KOPT-K1 (cell line): Measurements from ENCODE around the gene HIP1.
"Not testable (repeated sequence)": the region's sequence is repeated elsewhere in the genome, so short reads cannot be mapped to it uniquely, and the experiment has no call there.

Experiments used
- H3K27ac ChIP-seq: fragments of 200-600 bp; sonication (generic); 2 replicates; pipeline ENCODE4 v1.5.1; 2016; ENCODE audit warnings: antibody characterized with exemption, mild to moderate bottlenecking, low read depth, low read length; ENCODE audit not compliant: poor library complexity, severe bottlenecking
- H3K36me3 ChIP-seq: fragments of 200-600 bp; sonication (generic); 2 replicates; pipeline ENCODE4 v1.5.1; 2017; ENCODE audit warnings: antibody characterized with exemption, mild to moderate bottlenecking, low read length, moderate library complexity; ENCODE audit not compliant: insufficient read depth
- H3K9me3 ChIP-seq: fragments of 200-600 bp; sonication (generic); 2 replicates; pipeline ENCODE4 v1.5.1; 2017; ENCODE audit warnings: antibody characterized with exemption, low read length, mild to moderate bottlenecking; ENCODE audit not compliant: insufficient read depth, poor library complexity, severe bottlenecking

The HIP1 gene

DNA sequence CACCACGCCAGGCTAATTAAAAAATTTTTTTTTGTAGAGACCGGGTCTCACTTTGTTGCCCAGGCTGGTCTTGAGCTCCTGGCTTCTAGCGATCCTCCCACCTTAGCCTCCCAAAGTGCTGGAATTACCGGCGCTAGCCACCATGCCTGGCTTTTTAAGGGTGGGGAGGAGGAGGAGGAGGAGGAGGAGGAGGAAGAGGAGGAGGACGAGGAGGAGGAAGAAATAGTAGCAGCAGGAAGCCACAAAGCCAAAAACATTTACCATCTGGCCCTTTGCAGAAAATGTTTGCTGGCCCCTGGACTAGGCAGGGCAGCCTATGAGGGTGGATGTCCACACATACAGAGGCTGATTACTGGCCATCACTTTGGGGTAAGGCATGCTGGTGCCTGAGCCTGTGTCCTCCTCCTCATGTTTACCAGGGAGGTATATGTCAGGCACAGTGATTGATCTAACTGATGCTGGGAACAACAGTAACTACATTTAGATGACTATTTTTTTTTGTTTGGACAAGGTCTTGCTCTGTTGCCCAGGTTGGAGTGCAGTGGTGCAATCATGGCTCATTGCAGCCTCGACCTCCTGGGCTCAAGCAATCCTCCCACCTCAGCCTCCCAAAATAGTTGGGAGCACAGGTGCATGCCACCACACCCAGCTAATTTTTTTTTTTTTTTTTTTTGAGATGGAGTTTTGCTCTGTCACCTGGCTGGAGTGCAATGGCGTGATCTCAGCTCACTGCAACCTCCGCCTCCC lies 122.1 kb downstream of the HIP1 start:
- H3K36me3 ChIP-seq, result no peaks in the 10 kb centered on the region
- no peaks in the 10 kb centered on the region for H3K9me3 ChIP-seq
- no peak overlapping the region for H3K27ac ChIP-seq

DNA sequence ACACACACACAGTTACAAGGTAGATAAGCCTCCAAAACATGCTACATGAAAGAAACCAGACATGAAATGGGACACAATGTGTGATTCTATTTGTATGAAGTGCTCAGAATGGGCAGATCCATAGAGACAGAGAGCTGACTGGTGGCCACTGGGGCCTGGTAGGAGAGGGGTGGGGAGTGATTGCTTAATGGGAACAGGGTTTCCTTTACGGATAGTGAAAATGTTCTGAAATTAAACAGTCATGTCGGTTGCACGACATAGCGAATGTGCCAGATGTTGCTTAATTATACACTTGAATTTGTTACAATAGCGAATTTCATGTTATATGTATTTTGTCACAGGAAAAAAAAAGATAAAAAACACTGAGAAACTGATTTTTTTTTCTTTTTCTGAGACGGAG lies 124.3 kb downstream of the HIP1 start:
- H3K9me3 ChIP-seq, result no peaks in the 10 kb centered on the region
- no peak overlapping the region for H3K27ac ChIP-seq
- no peaks in the 10 kb centered on the region for H3K36me3 ChIP-seq

DNA sequence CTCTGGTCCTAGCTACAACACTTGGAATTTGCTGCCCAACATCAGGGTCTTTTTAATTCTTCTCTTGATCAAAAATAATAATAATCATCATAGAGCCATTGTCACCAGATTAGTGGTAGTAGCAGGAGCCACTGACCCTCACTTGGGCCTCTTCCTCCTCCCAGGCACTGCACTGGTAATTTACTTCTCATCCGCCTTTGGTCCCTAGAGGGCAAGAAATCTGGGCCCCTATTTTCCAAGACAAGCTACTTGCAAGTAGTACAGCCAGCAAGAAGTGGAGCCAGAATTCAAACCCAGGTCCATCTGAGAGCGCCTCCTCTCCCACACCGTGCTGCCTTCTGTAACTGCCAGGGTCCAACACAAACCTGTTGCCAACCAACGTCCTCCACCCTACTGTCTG lies 125.4 kb downstream of the HIP1 start:
- Histone ChIP-seq H3K27ac (no peak overlapping the region), H3K36me3 (no peaks in the 10 kb centered on the region), H3K9me3 (no peaks in the 10 kb centered on the region)

DNA sequence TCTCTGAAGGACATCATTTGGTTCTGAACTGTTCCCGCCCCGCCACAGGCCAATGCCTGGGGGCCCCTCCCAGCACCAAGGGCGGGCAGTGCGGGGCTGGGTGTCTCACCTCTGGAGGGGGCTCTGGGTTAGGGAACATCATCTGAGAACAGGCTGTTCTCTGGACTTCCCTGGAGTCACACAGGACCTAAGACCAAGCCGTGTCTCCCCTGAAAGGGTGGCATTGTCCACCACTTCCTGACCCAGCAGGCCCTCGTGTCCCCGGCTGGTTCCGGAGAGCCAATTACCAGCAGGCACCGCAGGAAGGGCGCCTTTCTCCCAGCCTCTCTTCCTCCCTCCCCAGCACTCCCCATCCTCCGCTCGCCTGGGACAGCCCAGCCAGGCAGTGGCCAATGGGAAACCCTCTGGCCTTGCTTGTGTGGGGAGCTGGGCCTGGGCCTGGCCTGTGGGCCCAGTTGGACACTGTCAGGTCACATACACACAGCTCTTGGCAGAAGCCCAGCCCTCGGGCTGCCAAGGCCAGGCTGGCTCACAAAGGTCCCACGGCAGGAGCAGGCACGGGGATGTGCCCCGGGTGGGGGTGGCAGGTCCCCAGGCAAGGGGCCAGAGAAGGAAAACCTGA lies 127.1 kb downstream of the HIP1 start:
- H3K9me3 ChIP-seq, result no peaks in the 10 kb centered on the region
- no peak overlapping the region for H3K27ac ChIP-seq
- H3K36me3 ChIP-seq, result no peaks in the 10 kb centered on the region

DNA sequence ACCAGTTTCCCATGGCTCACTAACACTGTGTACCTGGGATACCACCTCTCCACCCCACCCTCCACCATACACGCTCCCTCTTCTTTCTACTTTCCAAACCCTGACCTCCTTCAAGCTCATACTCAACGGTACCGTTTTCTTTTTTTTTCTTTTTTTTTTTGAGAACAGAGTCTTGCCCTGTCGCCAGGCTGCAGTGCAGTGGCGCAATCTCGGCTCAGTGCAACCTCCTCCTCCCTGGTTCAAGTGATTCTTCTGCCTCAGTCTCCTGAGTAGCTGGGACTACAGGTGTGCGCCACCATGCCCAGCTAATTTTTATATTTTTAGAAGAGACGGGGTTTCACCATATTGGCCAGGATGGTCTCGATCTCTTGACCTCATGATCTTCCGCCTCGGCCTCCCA lies 129.3 kb downstream of the HIP1 start:
- H3K27ac ChIP-seq, H3K9me3 ChIP-seq, H3K36me3 ChIP-seq: not testable (repeated sequence)

DNA sequence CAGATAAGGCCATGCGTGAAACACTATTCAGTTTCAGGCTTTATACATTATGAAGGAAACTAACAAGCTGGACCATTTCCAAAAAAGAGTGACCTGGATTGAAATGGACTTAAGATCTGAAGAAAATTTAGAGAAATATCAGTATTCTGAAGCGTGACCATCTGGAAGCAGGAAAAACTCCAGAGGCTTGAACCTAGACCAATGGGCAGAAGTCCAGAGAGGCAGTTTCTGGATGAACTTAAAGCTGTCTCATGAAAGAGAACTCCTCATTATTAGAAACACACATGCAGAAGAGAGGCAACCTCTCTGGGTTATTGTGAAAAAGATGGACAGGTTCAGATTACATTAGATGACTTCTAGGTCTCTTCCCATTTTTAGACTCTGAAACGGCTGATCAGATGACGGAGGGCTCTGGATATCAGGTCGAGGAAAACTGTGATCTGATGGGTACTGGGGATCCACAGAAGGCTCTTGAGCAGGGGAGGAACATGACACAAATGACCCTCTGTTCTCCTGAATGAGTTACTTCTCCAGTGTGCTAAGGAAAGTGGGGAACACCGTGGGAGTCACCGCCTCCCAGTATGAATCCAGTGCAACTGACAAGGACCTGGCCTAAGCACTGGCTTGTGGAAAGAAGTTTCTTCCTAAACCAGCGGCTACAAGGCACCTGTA lies 130.2 kb downstream of the HIP1 start:
- Histone ChIP-seq H3K36me3 (no peaks in the 10 kb centered on the region), H3K9me3 (no peaks in the 10 kb centered on the region), H3K27ac (no peak overlapping the region)

DNA sequence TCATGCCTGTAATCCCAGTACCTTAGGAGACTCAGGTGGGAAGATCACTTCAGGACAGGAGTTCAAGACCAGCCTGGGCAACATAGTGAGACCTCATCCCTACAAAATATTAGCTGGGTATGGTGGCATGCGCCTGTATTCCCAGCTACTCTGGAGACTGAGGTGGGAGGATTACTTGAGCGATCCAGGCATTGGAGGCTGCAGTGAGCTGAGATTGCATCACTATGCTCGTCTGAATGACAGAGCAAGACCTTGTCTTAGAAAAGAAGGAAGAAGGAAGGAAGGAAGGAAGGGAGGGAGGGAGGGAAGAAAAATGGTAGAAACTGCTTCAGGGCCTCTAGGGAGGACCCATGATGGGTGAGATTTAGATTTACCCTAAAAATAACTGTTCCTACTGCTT lies 134.3 kb downstream of the HIP1 start:
- no peak overlapping the region for H3K27ac ChIP-seq
- no peaks in the 10 kb centered on the region for H3K9me3 ChIP-seq
- no peaks in the 10 kb centered on the region for H3K36me3 ChIP-seq

DNA sequence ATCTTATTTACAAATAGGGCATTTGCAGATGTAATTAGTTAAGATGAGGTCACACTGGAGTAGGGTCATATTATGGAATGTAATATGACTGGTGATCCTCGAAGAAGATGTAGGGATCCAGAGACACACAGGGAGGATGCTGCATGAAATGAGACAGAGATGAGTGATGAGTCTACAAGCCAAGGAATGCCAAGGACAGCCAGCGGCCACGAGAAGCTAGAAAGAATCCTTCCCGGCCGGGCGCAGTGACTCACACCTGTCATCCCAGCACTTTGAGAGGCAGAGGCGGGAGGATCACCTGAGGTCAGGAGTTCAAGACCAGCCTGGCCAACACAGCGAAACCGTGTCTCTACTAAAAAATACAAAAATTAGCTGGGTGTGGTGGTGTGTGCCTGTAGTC lies 135.9 kb downstream of the HIP1 start:
- H3K27ac ChIP-seq, H3K9me3 ChIP-seq, H3K36me3 ChIP-seq: not testable (repeated sequence)

DNA sequence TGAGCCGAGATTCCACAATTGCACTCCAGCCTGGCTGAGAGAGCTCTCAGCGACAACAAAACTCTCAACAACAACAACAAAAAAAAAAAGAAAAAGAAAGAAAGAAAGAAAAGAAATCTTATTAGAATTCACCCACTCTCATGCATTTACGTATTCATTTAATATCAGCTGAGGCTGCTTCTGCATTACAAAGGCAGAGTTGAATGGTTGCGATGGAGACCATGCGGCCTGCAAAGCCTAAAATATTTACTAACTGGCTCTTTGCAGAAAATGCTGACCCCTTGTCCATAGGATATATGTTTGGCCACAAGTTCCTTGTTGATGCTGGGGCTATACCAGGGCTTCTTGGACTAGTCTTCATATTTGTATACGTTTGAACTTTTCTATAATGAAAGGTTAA lies 137.2 kb downstream of the HIP1 start:
- no peak overlapping the region for H3K27ac ChIP-seq
- H3K36me3 ChIP-seq, result no peaks in the 10 kb centered on the region
- no peaks in the 10 kb centered on the region for H3K9me3 ChIP-seq

DNA sequence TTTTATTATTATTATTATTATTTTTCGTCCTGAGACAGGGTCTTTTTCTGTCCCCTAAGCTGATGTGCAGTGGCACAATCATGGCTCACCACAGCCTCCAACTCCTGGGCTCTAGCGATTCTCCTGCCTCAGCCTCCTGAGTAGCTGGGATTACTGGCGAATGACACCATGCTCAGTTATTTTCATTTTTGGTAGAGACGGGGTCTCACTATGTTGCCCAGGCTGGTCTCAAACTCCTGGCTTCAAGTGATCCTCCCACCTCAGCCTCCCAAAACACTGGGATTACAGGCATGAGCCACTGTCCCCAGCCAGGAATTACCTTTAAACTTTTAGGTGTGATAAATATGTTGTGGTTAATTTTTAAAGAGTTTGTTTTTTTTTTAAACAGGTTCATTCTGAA lies 138.0 kb downstream of the HIP1 start:
- not testable (repeated sequence) for H3K36me3 ChIP-seq, H3K27ac ChIP-seq, H3K9me3 ChIP-seq

DNA sequence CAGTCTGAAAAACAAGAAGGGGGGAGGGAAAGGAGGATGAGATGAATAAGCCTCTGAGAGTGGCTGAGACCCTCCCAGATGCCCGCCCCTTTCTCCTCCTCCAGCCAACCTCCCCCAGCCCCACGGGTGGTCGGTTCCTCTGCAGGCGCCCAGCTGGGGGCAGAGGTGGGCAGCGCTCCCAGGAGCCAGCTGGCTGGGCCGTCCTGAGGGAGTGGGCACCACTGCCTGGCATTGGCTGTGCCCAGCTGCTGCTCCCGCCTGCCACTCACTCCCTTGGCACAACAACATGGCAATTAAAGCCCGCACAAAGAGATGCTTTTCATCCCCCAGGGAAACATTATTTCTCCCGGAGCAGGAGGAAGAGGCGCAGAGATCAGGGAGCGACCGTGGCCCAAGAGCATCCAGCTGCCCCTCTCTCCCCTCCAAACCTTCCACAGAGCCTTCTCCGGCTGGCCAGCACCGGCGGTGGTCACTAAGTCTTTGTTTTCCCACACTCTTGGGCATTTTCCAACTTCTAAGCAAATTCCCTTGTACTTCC lies 139.4 kb downstream of the HIP1 start:
- H3K9me3 ChIP-seq, result no peaks in the 10 kb centered on the region
- H3K27ac ChIP-seq, result no peak overlapping the region

DNA sequence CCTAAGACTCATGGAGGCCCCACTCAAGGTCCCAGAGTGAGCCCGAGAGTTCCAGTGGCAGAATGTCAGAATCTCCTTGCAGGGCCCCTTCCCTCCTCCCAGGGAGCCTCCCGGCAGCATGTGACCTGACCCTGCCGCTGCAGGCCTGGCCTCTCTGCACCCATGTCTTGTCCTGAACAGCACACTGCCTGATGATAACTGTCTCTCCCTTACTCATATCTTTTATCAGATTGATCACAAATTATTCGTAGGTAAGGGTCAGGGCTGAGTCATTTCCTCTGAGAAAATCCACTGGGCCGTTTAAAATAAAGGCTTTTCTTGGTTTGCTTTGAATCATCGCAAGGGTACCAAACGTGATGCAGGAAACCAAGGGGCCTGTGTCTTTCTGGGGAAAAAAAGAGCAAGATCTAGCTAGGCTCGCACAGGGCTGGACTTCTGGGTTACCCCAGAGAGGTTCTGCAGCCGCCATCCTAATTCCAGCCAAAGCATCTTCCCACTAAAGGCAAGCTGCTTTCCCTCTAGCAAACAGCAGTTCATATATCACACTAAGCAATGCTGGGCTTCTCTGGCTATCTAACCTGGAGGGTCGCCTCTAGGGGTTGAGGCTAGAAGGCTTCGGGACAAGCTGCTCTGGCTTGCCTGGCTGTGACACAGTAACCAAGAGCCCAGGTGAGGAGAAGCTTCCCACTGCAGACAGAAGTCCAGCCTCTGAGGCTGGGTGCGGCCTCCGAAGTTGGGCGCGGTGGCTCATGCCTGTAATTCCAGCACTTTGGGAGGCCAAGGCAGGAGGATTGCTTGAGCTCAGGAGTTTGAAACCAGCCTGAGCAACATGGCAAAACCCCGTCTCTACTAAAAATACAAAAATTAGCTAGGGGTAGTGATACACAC lies 141.8 kb downstream of the HIP1 start:
- Histone ChIP-seq H3K27ac (no peak overlapping the region), H3K36me3 (no peaks in the 10 kb centered on the region), H3K9me3 (no peaks in the 10 kb centered on the region)

More for the DNA sequence above, 139.4 kb downstream of the HIP1 start:
- no peaks in the 10 kb centered on the region for H3K36me3 ChIP-seq

DNA sequence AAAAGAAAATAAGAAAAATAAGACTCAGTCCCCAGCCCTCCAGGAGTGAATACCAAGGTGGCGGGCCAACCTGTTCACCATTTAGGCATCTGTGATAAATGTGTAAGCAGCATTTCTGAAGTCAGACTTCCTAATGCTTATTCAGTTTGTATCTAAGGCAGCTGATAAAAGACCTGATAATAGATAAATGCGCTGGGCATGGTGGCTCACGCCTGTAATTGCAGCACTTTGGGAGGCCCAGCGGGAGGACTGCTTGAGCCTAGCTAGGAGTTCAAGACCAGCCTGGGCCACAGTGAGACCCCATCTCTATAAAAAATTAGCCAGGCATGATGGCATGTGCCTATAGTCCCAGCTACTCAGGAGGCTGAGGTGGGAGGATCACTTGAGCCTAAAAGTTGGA lies 143.0 kb downstream of the HIP1 start:
- Histone ChIP-seq H3K36me3 (no peaks in the 10 kb centered on the region), H3K9me3 (no peaks in the 10 kb centered on the region), H3K27ac (no peak overlapping the region)

DNA sequence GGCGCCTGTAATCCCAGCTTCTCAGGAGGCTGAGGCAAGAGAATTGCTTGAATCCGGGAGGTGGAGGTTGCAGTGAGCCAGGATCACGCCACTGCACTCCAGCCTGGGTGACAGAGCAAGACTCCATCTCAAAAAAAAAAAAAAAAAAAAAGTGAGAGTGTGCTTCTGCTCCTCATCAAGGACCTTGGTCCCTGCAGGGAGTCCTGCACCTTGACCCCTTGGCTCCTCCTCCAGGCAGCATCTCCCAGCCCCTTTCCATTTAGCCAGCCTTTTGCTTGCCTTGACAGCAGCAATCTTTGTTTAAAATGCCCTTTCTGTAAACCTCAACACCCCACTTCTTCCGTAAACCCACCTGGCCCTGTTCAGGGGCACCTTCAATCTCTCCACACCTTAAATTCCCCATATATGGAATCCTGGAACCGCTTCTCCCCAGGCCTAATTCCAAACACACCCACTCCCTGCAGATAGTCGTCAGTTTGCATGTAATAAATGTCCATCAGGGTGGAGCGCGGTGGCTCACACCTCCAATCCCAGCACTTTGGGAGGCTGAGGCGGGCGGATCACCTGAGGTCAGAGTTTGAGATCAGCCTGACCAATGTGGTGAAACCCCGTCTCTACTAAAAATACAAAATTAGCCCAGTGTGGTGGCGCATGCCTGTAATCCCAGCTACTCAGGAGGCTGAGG lies 145.1 kb downstream of the HIP1 start:
- not testable (repeated sequence) for H3K9me3 ChIP-seq, H3K36me3 ChIP-seq, H3K27ac ChIP-seq
